ENCODE results near the gene SLC27A5. TPM values are rescaled to one million over a fixed set of nuclear protein-coding genes. Genes with fewer than 3 reads are reported as not detected.
A peak's percentile ranks its signal among the peaks of the same experiment; 100 is the strongest.

The SLC27A5 gene
- total and polyA plus RNA-seq, 9 of the 15 experiments (the other 6 are each of a cell fraction or from before 2014, with no cell fraction given): 42.2 to 318 (median 64.7) TPM

- TF ChIP-seq FOXJ3 (CRISPR knock-in tag; IDR thresholded peaks at IDR 0.05) (no peak), HNRNPK (IDR thresholded peaks at IDR 0.05; ENCODE audit: low read depth, low read length, poor library complexity, severe bottlenecking) (no peak), SOX6 (IDR thresholded peaks at IDR 0.05) (no peak; the same call in none of the 2 replicates), ZNF384 (IDR thresholded peaks at IDR 0.05; ENCODE audit: low read depth, low read length) (peak; percentile 52; the same call in 1 of the 2 replicates), THAP12 (CRISPR knock-in tag; IDR thresholded peaks at IDR 0.05) (0 out of 2 replicates have a peak, but pooled peaks have one; percentile 23), FOXA3 (CRISPR knock-in tag; conservative IDR thresholded peaks at IDR 0.05 in 1 of 2, IDR thresholded peaks at IDR 0.05 in 1 of 2) (peak in 1 of 2 experiments; percentile 78; a peak in 2 of 4 replicates), CREB1 (IDR thresholded peaks at IDR 0.05) (peak; percentile 73), CREB1 (CRISPR knock-in tag; IDR thresholded peaks at IDR 0.05) (peak; percentile 87), BRD4 (IDR thresholded peaks at IDR 0.05) (peak; percentile 95), MYC (IDR thresholded peaks at IDR 0.05; ENCODE audit: low read depth, low read length) (peak; percentile 86), MYC (CRISPR knock-in tag; IDR thresholded peaks at IDR 0.05; ENCODE audit: borderline replicate concordance, low read depth) (peak; percentile 88)
- TF ChIP-seq, protein P1, sequence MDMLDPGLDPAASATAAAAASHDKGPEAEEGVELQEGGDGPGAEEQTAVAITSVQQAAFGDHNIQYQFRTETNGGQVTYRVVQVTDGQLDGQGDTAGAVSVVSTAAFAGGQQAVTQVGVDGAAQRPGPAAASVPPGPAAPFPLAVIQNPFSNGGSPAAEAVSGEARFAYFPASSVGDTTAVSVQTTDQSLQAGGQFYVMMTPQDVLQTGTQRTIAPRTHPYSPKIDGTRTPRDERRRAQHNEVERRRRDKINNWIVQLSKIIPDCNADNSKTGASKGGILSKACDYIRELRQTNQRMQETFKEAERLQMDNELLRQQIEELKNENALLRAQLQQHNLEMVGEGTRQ (CRISPR knock-in tag; IDR thresholded peaks at IDR 0.05): peak; percentile 18
- TF ChIP-seq, protein P2, sequence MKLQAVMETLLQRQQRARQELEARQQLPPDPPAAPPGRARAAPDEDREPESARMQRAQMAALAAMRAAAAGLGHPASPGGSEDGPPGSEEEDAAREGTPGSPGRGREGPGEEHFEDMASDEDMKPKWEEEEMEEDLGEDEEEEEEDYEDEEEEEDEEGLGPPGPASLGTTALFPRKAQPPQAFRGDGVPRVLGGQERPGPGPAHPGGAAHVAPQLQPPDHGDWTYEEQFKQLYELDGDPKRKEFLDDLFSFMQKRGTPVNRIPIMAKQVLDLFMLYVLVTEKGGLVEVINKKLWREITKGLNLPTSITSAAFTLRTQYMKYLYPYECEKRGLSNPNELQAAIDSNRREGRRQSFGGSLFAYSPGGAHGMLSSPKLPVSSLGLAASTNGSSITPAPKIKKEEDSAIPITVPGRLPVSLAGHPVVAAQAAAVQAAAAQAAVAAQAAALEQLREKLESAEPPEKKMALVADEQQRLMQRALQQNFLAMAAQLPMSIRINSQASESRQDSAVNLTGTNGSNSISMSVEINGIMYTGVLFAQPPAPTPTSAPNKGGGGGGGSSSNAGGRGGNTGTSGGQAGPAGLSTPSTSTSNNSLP (IDR thresholded peaks at IDR 0.05; ENCODE audit: borderline replicate concordance, low read depth, low read length): no peak
- TF ChIP-seq, protein P3, sequence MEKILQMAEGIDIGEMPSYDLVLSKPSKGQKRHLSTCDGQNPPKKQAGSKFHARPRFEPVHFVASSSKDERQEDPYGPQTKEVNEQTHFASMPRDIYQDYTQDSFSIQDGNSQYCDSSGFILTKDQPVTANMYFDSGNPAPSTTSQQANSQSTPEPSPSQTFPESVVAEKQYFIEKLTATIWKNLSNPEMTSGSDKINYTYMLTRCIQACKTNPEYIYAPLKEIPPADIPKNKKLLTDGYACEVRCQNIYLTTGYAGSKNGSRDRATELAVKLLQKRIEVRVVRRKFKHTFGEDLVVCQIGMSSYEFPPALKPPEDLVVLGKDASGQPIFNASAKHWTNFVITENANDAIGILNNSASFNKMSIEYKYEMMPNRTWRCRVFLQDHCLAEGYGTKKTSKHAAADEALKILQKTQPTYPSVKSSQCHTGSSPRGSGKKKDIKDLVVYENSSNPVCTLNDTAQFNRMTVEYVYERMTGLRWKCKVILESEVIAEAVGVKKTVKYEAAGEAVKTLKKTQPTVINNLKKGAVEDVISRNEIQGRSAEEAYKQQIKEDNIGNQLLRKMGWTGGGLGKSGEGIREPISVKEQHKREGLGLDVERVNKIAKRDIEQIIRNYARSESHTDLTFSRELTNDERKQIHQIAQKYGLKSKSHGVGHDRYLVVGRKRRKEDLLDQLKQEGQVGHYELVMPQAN (IDR thresholded peaks at IDR 0.05; ENCODE audit: borderline replicate concordance): peak; percentile 4
These were observed 7.8 kb upstream of the SLC27A5 start, which contains the start of gene ZBTB45 (continued) for GRCh38 chr19:58519355-58520256.

Data from K562 (cell line).